Endometrial microvascular endothelial cells (primary cell): ENCODE measurements around the gene PC. TPM values are rescaled to one million over a fixed set of nuclear protein-coding genes. Genes with fewer than 3 reads are reported as not detected.
"Not testable (repeated sequence)": the region's sequence is repeated elsewhere in the genome, so short reads cannot be mapped to it uniquely, and the experiment has no call there.

ENCODE experiments used
- in situ Hi-C: cut with HindIII; loops from 2 replicates; pipeline ENCODE4 v1.10.0; 2017; ENCODE audit warnings: low sequenced_read_pairs, low pct_unique_long_range_greater_than_20kb; ENCODE audit errors: inconsistent ontology term
- total RNA-seq: library from RNA; depleted of rRNA; stranded (reverse); fragments of >200 nt; gene quantifications from one replicate; pipeline ENCODE4 v1.2.3, GENCODE V29; 2015; ENCODE audit errors: inconsistent ontology term

Gene PC
- total RNA-seq, 1 donor from 2014 or later, result 22.1 TPM

DNA sequence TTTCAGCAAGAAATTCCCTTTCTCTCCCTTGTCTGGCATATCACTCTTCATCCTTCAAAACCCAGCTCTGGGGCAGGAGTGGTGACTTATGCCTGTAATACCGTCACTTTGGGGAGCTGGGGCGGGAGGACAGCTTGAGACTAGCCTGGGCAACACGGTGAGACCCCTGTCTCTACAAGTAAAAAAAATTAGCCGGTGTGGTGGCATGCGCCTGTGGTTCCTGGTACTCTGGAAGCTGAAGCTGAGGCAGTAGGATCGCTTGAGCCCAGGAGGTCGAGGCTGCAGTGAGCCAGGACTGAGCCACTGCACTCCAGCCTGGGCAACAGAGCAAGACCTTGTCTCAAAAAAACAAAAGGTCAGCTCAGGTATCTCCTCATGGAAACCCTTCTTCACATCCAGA lies 116.3 kb downstream of the PC start:
- in situ Hi-C loops, result no loop called here

DNA sequence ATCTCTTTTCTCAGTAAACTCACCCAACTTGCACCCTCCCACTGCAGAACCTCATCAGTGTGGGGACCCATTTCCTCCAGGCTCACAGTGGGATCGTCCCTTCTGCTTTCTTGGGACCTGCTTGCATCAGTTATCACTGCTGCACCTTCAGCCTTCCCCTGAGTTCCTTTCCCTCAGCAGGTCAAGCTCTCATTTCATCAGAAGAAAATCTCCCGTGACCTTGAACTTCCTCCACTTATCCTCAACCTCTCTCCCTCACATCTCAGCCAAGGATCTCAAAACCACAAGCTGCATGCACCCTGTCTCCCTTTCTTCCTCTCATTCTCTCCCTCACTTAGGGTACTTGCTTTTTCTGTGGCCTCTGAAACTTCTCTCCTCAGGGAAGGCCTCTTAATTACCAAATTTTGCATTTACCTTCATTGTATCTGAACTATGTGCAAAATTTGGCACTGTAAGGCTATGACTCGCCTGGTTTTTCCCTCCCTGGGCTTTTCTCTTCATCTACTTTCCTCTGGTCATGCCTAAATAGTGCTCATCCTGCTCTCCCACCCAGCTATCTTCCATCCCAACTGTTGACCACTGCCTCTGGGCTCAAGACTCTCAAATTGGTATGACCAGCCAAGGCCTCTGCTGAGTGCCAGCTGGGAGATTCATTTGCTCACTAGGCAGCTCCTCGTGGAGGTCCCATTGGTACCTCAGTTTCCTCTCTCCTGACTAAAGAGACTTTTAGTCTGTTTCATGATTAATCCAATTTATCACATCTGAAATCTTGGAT lies 117.7 kb downstream of the PC start:
- in situ Hi-C loops, result no loop called here

DNA sequence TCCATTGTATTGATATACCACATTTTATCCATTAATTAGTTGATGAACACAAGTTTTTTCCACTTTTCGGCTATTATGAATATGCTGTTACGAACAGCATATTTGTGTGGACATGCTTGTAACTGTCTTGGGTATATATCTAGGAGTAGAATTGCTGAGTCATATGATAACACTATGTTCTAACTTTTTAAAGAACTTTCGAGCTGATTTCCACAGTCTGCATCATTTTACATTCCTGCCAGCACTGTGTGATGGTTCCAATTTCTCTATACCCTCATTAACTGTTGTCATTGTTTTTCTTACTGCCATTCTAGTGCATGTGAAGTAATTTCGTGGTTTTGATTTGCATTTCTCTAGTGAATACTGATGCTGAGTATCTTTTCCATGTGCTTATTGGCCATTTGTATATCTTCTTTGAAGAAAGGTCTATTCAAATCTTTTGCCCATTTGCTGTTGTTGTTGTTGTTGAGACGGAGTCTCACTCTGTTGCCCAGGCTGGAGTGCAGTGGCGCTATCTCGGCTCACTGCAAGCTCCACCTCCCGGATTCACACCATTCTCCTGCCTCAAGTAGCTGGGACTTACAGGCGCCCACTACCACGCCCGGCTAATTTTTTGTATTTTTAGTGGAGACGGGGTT lies 122.3 kb downstream of the PC start:
- in situ Hi-C loops, result no loop called here

DNA sequence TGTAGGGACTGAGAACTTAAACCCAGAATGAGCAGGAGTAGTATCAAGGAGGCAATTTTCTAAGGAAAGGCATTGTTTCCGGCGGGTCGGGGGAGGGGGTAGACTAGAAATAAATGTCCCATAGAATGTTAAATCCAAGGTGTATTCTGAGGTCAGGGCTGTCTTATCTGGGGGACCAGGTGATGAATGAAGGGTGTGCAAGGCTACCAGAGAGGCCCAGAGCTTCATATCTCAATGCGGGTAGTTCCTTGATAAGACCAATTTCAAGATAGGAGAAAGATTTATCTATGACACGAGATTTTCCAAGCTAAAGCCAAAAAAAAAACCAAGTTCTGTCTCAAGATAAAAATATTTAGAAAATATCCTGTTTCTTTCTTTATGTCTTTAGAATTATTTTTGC lies 123.2 kb downstream of the PC start:
- in situ Hi-C loops, result no loop called here

DNA sequence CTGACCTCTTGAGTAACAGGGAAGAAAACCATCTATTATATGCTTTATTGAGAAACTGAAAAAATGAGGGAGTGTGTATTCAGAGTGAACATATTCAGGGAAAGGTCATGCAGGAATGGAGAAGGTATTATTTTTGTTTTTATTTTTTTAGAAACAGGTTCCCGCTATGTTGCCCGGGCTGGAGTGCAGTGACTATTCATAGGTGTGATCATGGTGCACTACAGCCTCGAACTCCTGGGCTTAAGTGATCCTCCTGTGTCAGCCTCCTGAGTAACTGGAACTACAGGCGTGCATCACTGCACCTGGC lies 123.7 kb downstream of the PC start:
- in situ Hi-C loops, result no loop called here

DNA sequence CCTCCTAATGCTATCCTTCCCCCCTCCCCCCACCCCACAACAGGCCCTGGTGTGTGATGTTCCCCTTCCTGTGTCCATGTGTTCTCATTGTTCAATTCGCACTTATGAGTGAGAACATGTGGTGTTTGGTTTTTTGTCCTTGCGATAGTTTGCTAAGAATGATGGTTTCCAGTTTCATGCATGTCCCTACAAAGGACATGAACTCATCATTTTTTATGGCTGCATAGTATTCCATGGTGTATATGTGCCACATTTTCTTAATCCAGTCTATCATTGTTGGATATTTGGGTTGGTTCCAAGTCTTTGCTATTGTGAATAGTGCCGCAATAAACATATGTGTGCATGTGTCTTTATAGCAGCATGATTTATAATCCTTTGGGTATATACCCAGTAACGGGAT lies 133.6 kb downstream of the PC start:
- in situ Hi-C loops, result not testable (repeated sequence)

DNA sequence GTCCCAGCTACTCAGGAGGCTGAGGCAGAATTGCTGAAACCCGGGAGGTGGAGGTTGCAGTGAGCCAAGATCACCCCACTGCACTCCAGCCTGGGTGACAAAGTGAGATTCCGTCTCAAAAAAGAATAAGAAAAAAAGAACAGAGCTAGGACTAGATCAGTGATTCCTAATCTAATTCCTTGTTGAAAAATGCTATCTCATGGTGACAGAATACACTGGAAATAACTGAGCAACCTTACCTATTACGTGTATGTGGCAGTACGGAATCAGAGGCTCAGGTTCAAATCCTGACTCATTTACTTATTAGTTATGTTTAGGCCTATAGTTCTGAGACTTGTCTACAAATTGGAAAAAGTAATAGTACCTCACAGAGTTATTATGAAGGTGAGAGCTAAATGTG lies 134.5 kb downstream of the PC start:
- in situ Hi-C loops, result no loop called here

DNA sequence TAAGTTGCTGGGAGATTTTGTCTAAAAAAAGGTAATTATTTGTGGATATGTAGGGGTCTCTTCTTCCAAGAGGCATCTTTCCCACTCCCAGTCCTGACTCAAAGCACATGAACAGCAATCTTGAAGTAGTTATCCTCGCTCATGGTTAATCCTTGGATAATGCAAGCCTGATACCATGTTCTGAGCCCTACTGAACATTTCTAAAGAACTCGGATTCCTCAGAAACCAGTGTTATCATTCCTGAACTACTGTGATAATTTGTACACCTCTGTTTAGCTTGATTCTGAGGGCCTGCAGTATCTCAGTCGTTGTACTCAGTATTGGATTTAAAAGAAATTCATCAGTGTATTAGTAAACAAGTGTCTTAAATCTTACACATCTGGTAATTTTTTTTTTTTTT lies 137.3 kb downstream of the PC start:
- in situ Hi-C loops, result no loop called here

DNA sequence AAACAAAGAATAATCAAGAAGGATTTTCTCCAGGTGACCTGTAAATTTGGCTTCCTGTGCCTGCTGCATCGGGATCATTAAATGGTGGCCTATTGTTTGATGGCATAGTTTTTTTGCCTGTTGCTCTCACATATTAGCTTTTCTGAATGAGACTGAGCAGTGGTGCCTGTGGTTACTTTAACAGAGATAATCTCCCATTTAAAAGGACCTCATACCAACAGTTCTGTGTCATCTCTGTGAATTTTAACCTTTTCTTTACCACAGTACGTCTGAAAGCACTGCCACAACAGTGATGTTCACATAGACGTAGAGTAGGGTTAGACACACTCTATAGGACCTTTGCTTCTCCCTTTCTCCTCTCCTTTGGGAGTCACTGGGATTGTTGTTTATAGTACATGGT lies 137.8 kb downstream of the PC start:
- in situ Hi-C loops, result no loop called here

DNA sequence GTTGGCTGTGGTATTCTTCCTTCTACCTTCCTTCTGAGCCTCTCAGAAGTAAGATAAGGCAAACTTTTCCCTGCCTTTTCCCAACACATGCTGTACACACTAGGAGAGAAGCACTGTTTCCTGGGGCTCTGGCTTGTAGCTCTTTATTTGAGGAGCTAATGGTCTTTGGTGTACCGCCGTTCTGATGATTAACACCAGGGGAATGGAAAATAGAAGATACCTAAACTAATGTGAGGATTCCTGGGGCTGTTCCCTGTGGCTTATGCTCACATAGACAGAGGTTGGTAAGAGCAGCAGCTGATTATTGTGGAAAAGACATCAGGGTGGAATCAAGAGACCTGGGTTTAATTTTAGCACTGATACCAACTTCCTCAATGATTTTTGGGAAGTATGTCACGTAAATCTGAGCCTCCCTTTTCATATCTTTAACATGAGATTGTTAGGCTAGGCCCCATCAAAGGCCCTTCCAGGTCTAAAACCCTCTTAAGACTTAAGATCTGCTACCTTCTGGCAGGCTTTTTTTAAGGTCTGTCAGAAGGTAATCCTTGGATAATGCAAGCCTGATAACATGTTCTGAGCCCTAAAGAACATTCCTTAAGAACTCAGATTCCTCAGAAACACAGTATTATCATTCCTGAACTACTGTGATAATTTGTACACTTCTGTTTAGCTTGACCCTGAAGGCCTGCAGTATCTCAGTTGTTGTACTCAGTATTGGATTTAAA lies 139.8 kb downstream of the PC start:
- in situ Hi-C loops, result no loop called here

DNA sequence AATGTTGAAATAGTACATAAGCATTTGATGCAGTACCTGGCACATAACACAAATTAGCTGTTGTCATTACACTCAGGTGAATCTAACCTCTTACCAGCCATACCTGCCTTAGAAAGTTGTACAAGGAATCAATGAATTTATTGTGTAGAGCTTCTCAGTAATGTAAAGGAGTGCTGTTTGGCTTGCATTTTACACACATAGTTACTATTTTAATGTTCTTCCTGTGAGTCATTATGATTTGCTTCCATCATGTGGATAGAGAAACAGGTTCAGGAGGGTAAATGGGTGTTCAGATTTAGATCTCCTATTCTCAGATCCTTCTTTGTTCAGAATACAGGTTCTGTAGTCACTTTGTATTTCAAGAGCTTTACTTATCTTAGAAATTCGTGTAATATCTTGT lies 142.5 kb downstream of the PC start:
- in situ Hi-C loops, result no loop called here

DNA sequence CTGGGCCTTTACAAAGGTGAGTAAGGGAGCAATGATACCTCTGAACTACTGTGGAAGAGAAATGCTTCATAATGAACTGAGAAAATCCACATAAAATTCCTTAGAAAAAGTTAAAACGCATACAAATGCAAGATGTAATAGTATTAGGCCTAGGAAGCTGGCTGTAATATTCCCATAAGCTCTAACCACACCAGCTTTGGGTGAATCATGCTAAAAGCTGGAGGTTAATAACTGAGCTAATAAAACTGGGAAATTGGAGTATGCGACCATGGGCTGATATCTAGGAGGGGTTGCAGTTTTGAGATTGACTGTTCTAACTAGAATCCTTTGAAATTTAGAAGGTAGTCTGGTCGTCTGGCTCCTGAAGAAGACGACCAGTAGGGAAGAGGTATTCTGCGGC lies 143.5 kb downstream of the PC start:
- in situ Hi-C loops, result no loop called here

DNA sequence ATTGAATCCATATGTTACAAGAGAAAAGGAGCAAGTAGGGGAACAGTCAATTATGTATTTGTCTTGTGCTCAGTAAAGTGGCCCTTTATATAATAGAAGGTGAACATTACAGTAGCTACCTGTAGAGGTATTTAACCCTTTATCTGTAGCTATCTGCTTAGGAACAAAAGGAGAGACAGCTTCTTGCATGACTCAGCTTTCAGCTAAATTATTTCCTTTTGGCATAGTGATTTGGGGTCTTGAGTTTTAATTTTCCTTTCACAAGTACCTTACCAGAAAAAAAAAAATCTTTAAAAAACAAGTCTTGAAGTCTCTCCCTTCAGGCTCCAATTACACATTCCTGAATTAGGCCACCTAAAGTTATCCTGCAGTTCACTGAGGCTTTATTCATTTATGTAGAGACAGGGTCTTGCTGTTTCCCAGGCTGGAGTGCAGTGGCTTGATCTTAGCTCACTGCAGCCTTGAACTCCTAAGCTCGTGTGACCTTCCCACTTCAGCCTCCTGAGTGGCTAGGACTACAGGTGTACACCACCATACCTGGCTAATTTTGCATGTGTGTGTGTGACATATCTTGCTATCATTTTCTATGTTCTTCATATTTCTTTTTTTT lies 147.5 kb downstream of the PC start:
- in situ Hi-C loops, result no loop called here

DNA sequence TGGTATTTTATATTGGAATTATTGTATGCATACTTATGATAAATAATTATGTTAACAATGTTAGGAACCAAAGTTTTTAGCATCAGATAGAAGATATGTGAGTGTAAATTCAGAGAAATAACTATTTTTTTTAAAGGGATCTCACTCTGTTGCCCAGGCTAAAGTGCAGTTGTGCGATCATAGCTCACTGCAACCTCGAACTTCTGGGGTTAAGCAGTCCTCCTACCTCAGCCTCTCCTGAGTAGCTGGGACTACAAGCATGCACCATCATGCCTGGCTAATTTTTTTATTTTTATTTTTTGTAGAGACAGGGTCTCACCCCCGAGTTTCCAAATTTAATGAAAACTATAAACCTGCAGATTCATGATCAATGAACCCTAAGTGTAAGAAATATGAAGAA lies 148.6 kb downstream of the PC start:
- in situ Hi-C loops, result no loop called here

DNA sequence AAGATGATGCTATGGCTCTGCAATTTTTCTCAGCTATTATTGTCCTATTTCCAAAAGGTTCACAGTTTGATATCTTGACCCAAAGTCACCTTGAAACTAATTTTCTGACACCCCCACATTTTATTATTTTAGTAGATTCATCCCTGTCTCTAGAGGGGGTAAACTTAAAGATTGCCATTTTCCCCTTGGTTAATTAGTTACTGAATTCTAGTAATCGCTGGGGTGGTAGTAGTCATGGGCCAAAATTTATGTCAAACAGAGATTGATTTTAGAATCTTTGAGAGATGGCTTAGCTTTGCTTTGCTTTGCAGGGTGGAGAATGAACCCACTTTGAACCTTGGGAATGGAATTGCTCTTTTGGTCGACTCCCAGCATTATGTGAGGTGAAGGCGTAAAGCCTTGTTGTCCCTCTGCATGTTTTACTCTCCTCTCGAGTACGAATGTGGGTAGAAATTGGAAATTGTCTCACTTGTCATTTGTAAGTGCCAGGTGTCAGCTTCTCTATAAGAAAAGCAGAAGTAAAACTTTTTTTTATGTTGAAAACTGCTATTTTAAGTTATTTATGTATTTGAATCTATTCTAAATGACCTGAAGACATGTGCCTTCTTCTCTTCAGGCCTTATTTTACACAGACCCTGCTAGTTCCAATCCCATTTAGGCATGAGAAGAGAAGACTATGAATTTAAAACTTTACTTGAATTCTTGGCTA lies 157.3 kb downstream of the PC start:
- in situ Hi-C loops, result no loop called here

DNA sequence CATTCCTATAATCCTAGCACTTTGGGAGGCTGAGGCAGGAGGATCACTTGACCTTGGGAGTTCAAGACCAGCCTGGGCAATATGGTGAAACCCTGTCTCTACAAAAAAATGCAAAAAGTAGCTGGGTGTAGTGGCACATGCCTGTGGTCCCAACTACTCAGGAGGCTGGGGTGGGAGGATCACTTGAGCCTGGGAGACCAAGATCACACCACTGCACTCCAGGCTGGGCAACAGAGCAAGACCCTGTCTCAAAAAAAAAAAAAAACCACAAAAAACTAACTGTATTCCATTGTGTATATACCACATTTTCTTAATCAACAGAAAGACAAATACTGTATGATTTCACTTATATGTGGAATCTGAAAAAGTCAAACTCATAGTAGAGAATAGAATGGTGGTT lies 158.4 kb downstream of the PC start:
- in situ Hi-C loops, result not testable (repeated sequence)
